GM18519 (cell line): Measurements from ENCODE around the gene UGT1A4.

Experiments
- ATAC-seq: cut with Tn5 transposase; IDR thresholded peaks from one replicate; pipeline ENCODE4 v1.9.1; 2021; ENCODE audit warnings: mild to moderate bottlenecking, moderate library complexity; ENCODE audit not compliant: unreplicated experiment, low FRiP score

The UGT1A4 gene

DNA sequence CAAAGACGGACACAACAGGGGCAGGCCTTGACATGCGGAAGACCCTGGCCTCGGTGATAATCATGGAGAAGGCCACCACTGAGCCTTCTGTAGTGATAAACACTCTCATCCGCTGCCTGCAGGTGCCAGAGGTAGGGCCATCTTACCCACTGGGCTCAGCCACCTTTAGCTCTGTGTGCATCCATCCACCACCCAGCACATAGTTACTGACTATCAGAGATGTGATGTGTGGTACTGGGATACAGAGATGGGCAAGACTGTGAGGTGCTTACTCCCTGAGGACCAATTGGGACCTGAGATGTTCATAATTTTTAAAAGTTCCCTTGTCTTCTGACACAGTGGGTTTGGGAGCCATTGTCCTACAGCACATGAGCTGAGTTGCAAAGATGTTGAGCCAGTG lies 61.2 kb downstream of the UGT1A4 start:
- no peak for ATAC-seq

DNA sequence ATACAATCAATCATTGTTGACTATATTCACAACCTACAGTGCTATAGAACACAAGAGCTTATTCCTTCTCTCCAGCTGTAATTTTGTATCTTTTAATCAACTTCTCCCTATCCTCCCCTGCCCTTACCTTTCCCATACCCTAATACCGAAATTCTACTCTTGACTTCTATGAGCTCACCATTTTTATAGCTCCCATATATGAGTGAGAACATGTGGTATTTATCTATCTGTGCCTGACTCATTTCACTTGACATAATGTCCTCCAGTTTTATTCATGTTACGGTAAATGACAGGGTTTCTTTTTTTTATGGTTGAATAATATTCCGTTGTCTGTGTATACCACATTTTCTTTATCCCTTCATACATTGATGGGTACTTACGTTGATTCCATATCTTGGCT lies 62.2 kb downstream of the UGT1A4 start:
- ATAC-seq = no peak

DNA sequence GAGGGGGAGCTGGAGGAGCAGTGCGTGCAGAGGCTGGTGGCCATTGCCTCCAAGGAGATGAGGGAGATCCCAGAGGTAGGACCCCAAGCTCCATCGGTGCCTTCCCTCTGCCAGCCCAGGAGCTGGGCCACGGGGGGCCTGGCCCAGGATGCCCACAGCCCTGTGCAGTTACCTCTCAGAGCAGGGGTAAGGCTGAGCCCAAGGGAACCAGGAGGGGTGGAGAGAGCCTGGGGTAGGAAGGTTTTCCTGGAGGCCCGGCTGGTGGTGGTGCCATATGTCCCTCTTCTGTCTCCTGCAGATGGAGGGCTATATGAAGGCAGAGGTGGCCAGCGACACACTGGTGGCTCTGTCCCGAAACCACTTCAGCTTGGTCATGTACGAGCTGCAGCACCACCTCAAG lies 71.0 kb downstream of the UGT1A4 start:
- ATAC-seq = no peak

DNA sequence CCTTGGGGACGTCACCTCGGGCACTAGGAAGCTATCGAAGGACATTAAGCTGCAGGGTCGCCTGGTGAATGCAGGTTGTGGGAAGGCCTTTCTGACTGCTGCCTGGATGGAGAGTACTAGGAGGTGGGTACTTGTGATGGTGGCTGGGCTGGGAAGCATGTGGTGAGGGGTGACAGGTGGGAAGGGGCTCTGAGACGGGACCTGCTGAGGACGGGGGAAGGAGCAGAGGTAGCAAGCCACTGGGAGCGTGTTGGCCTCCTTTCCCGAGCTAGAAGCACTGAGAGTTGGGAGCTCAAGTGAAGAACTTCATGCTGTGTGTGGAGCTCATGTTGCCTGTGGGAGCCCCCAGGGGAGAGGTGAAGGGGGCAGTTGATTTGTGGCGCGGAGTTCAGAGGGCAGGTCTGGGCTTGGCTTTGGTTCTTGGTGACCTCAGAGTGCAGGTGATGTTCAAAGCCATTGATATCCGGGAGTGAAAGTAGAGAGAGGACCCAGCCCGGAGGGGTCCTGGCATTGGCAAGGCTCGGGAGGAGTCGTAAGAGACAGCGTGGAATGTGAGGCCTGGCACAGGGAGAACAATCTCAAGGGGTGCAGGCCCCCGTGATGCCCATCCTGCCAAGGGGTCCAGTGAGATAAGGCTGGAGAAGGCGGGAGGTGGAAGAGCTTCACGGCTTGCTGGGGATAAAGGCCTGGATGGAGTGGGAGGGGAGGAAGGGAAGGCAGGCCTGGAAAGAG lies 72.8 kb downstream of the UGT1A4 start:
- no peak for ATAC-seq

DNA sequence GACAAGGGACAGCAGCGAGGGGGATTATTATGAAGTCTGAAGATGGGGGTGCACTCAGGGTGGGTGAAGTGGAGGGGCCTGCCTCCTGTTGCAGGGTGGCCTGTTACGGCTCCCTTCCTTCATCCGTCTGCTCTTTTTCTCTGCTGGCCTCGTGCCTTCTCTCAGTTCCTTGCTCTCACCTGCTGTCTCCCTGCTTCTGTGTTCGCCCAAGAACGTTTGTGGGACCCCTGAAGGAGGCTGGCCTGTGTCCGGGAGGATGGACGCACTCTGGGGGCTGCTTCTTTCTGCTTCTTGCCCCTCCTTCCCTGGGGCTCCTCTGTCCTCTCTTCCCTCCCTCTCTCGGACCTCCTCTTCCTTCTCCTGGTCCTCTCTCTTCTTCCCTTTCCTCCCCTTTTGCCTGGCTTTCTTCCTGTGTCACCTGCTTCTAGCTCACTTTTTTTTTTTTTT lies 73.4 kb downstream of the UGT1A4 start:
- ATAC-seq = no peak

DNA sequence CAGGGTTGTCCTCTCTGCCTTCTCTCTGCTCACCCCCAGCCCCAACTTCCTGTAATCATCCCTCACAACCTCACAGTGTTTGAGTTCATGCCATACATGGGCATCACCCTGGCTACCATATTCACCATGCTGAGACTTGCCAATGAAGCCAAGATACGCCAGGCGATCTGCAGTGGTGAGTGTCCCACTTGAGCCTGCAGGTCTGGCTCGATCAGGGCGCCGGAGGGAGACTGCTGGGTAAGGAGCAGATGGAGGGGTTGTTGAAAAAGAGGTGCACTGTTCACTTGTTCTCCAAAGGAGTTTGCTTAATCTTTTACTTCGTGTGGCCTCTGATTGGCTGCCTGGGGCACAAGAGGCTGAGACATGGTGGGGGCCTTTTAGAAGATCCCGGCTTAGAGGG lies 74.2 kb downstream of the UGT1A4 start:
- ATAC-seq = no peak

DNA sequence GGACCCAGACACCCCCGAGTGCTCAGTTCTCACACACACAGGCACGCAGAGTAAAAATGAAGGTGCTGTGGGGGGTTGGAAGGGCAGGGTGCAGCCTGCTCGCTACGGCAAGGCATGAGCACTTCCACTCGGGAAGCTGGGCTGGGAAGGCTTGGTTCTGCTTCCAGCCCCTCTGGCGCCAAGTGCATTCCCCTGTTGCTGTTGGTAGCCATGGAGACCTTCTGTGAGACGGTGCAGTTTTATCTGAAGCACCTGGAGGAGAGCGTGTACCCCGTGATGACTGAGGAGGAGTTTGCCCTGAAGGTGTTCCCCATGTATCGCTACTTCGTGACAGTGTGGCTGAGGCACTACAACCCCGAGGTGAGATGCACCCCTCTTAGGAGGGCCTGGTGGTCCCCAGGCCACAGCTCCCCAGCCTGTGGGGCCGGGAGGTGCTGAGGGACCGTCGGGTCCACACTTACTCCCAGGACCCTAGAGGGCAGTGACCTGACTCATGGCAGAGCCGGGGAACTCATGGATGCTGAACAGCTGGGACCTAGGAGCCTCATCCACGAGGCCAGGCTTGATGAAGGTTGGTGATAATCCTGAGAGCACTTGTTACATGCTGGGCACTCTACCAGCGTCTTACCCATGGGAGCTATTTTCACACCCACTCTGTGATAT lies 75.1 kb downstream of the UGT1A4 start:
- no peak for ATAC-seq

DNA sequence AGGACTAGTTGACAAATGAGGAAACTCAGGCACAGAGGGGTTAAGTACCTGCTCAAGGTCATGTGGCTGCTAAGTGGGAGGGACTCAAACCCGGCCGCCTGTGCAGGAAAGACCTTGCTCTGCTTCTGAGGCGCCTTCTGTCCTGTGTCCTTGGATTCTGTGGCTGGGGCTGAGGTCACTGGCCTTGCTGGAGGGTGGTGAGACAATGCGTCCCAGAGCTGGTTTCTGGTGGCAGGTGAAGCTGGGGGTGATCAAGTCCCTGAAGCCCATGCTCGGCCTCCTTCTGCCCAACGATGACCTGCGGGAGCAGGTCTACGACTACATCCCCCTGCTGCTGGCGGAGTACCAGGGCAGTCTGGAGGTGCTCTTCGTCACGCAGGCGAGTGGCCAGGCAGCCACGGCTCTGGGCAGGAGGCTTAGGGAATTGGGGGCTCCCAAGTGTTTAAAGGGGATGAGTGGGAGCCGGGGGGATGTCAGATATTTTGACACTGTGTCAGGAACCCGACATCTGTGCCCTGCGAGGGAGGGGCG lies 75.7 kb downstream of the UGT1A4 start:
- ATAC-seq = no peak

DNA sequence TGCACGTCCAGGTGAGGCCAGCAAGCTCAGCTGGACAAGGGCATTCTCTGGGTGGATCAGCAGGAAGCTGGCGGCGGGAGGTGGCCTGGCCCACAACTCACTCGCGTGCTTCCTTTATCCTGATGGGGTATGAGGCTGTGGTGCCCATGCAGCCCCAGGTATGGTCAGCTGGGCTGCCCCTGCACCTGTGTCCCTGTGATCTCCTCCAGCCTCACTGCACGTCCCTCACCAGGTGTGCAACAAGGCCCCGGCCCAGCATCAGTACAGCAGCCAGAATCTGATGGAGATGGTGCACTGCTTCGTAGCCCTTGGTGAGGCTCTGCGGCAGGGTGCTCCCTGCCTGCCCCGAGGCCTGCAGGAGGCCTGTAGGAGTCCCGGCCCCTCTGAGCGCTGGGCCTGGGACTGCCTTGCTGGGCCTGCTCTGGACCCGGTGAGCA lies 77.2 kb downstream of the UGT1A4 start:
- no peak for ATAC-seq

DNA sequence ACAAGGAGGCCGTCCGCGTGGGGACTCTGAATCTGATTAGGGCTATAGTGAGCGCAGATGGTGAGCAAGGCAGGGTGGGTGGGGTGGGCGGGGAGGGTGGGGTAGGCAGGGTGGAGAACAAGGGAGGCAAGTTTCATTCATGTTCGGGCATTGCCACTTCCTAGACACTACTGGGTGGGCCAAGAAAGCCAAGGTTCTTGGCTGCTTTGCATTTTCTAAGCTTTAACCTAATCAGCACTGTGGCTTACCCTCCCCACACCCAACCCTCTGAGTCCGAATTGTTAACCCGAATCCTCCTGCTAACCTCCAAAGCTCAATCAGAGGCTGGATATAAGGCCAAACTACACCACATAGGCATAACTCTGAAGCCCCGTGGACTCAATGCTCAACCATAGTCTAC lies 77.7 kb downstream of the UGT1A4 start:
- no peak for ATAC-seq

DNA sequence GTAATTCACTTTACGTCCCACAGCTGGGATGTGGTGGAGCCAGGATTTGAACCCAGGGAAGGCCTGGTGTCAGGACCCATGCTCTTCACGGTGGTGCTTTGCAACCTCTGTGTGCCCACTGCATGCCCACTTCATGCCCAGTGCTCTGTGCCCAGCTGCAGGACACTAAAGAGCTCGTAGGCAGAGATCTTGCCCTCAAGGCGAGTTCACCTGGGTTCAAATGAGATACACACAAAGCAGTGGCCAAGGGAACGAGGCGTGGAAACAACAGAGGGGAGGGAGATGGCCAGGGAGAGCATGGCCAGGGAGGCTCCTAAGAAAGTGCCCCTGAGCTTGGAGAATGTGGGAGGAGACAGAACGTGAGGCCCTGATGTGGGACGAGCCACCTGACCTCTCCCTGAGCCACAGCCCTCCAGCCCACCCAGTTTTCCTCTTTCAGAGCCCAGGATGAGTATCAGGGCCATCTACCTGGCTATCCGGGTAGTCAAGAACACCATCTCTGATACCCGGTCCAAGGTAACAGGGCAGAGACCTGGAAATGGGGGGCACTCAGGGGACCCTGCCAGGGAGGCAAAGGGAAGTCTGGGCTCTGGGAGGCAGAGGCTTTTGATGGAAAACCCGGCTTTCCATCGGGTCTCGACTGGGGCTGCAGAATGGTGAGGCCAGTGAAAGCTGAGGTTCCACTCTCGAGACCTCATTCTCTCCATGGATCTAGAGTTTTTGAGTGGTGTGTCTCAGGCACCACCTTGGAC lies 80.0 kb downstream of the UGT1A4 start:
- no peak for ATAC-seq

DNA sequence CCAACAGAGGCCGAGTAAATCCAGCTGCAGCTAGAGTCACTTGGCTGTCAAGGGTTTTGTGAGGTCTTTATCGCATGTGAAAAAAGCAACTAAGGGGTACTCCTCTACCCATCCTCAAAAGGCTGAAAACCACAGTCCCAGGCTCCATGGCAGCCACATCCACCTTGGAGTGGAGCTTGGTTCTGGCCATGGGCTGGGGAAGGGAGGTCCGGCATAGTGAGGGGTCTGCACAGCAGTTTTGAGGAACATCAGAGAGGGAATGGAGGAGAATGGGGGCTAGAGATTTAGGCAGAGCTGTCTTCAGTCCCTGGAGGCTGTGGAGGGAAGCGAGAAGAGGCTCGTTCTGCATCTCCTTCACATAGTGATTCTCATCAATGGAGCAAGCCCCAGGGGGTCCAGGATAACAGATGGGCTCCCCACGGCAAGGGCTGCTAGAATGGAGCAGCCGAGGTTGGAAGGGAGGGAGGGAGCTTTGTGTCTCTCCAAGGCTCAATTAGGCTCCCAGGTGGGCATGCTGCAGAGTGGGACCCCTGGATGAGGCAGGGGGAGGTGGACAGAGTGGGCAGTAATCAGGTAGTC lies 80.6 kb downstream of the UGT1A4 start:
- no peak for ATAC-seq

DNA sequence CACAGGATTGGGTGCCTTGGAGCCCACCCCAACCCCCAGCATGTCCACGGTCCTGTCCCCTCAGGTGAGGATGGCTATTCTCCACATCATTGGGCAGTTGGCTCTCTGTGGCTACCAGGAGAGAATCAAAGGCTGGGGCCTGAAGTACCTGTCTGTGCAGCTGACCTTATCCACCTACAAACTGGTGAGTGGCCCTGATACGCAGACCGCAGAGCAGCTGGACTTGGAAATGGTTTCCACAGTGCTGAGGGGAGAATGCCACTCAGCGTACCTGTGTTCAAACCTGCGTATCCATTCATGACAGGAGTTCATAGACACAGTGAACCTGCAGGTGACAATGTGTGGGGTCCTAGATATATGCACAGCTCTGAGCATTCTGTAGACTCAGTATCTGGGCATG lies 81.2 kb downstream of the UGT1A4 start:
- ATAC-seq = no peak

DNA sequence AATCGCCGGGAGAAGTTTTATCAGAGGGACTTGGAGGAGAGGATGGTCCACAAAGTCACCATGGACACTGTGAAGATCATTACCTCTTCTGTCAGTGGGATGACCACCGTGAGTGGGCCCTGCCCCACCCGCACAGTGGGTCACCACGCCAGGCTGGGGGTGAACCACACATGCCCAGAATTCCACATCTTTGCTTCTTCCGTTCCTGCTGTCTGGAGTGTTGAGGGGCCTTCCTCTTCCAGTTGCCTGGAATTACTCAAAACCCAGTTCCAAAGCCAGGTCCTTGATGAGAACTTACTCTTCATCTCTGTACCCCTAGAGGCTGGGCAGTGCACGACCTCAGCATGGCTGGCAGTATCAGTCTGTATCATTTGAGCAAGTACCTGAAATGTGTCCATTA lies 81.7 kb downstream of the UGT1A4 start:
- ATAC-seq = no peak

DNA sequence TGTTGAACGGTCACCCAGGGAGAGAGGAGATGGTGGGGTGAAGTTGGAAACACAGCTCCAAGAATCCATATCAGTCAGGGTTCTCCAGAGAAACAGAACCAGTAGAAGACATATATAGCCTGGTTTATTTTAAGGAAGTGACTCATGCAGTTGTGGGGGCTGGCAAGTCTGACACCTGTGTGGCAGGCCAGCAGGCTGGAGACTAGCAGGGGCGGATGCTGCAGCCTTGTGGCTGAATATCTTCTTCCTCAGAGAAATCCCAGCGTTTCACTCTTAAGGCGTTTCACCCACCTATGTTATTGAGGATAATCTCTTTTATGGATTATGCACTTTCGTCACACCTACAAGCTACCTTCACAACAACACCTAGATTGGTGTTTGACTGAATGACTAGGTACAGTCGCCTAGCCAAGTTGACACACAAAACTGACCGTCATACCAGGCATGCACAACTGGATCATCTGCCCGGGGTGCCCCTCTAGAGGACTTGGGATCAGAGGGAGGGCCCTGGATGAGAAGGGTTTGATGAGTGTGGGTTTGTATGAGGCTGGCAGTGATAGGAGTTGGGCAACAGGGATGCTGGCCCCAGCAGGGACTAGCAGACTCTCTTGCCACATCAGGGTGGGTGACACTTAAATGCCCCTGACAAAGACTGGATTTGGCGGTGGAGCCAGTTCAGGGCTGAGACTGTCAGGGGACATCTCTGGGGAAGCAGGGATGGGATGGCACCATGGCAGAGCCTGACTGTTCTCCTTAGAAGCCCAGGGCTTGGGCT lies 83.0 kb downstream of the UGT1A4 start:
- no peak for ATAC-seq

DNA sequence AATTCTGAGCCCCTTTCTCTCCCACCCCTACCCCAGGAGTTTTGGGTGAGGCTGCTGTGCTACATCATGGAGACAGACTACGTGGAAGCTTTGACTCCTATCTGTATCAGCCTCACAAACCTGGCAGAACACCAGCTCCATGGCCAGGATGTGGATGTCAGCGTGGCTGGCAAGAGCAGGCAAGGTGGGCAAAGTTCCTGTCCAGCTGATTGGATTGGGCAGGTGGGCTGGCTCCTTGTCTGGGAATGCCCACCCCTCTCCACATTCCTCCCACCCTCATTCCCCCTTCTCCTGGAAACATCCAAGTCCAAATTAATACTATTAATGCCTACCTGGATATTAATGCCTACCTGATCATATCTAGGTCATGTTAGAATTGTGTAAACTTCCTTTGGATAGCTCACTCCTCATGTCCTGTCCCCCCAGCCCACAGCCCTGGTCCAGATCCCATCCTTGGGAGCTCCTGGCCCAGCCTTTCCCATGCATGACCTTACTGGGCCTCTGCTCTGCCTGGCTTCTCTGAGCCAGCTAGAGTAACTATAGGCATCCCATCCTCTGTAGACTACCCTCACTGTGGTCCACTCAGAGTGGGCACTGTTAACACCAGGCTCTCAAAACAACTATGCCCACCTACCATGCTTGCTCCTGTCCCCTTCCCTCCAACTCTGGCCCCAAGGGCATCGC lies 83.7 kb downstream of the UGT1A4 start:
- no peak for ATAC-seq

DNA sequence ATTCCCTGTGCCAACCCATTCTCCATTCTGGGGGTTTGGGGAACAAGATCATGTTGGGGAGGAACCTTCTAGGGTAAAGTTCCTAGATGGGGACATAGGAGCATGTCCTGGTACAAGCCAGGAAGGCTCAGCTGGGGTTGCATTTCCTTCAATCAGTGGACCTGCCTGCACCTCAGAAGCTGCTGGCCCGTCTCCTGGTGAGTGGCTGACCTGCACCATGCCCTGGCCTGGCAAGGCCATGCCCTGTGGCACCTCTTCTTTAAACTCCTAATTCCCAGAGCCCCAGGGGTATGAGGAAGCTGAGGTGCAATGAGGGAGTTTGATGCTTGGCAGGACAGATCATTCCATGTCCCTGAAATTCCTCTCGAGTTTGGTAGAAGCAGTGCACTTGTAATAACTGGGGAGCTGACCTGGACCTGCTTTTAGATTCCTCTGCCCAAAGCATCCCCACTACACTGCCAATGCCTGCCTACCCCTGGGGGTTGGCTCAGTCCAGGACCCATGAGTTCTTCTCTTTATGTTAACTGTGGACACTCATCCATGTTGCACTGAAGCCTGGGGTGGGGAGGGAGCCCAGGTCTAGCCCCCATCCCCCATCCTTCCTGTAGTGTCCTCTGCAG lies 84.9 kb downstream of the UGT1A4 start:
- no peak for ATAC-seq

DNA sequence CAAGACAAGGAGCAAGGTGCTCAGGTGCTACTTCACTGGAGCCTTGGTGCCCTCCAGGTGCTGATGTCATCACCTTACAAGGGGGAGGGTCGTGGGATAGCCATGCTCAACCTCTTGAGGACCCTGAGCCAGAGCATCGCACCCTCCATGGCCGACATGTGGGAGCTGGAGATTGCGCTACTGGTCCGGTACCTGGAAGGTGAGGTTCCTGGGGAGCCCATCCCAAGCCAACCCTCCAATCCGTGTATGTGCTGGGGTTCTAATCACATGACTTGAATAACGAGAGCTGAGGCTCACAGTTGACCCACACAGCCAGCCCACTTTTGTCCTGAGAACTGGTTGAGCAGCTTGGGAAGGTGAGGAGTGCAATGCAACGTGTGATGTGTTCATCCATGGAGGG lies 85.5 kb downstream of the UGT1A4 start:
- no peak for ATAC-seq

DNA sequence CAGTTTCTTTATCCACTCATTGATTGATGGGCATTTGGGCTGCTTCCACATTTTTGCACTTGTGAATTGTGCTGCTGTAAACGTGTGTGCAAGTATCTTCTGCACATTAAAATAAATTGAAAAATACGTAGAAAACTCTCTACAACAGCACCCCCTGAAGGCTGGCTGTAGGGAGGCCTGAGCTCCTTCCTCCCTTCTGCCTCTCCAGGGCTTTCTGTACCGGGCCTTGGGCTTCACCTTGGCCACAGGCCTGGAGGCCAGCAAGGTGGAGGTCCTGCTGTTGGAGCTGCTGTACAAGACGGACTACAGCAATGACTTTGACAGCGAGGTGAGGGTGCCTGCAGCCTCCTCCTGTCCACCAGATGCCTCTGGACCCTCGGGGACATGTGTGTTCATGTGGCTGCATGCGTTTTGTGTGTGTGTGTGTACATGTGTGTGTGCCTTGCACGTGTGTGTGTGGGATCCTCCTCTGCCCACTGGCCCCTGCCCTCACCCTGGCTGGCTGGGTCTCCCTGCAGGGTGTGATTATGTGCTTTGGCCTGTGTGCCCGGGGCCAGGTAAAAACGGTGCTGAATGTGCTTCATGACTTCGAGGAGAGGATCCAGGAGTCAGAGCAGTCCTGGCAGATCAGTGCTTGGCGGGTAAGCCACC lies 88.8 kb downstream of the UGT1A4 start:
- ATAC-seq = no peak
